ENCODE data around the gene HNRNPH1.
A peak's percentile ranks its signal among the peaks of the same experiment; 100 is the strongest.

HNRNPH1 gene

GRCh38 chr5:179613460-179614071 lies 9.9 kb downstream of the HNRNPH1 start:
- no peak overlapping the region for H3K4me3 ChIP-seq (ENCODE audit: low read depth, low read length, poor library complexity, severe bottlenecking)
- no peak overlapping the region for H2AFZ ChIP-seq (ENCODE audit: low read length)
- H3K4me1 ChIP-seq (ENCODE audit: insufficient read depth, low read length, severe bottlenecking) = peaks cover 18% of the 10 kb centered on the region
- no peak overlapping the region for H3K27ac ChIP-seq (ENCODE audit: low read depth, low read length, poor library complexity, severe bottlenecking)
- H4K20me1 ChIP-seq (ENCODE audit: insufficient read depth, low read length) = peaks cover 12% of the 10 kb centered on the region; the same call in 1 of the 2 replicates
- H3F3A ChIP-seq (ENCODE audit: insufficient read depth, low read length) = peaks cover 45% of the 10 kb centered on the region
- H3K36me3 ChIP-seq (ENCODE audit: insufficient read depth, low read length) = peaks cover 97% of the 10 kb centered on the region
- peaks cover 3% of the 10 kb centered on the region; the same call in 1 of the 2 replicates for H3K79me2 ChIP-seq (ENCODE audit: insufficient read depth, low read length)
- H3K4me2 ChIP-seq (ENCODE audit: low read length) = no peak overlapping the region
- no peaks in the 10 kb centered on the region for H3K9me3 ChIP-seq (ENCODE audit: low read length)
- H3K27me3 ChIP-seq (ENCODE audit: insufficient read depth, low read length) = no peaks in the 10 kb centered on the region
- H3K9ac ChIP-seq (ENCODE audit: low read length) = no peak overlapping the region
- TF ChIP-seq CTCF (IDR thresholded peaks at IDR 0.05; ENCODE audit: low read length) (no peak), EZH2 (IDR thresholded peaks at IDR 0.05; ENCODE audit: borderline replicate concordance, low read length) (no peak)
- no peaks in the 10 kb centered on the region for H3K9me2 ChIP-seq (ENCODE audit: low read depth, low read length)

GRCh38 chr5:179612577-179613459 lies 10.7 kb downstream of the HNRNPH1 start:
- Histone ChIP-seq H4K20me1 (ENCODE audit: insufficient read depth, low read length) (peaks cover 7% of the 10 kb centered on the region; the same call in 1 of the 2 replicates), H3K9me3 (ENCODE audit: low read length) (no peaks in the 10 kb centered on the region), H3K4me2 (ENCODE audit: low read length) (no peak overlapping the region), H3K4me1 (ENCODE audit: insufficient read depth, low read length, severe bottlenecking) (peaks cover 13% of the 10 kb centered on the region), H3K9me2 (ENCODE audit: low read depth, low read length) (no peaks in the 10 kb centered on the region), H3K36me3 (ENCODE audit: insufficient read depth, low read length) (peaks cover 97% of the 10 kb centered on the region), H3F3A (ENCODE audit: insufficient read depth, low read length) (peaks cover 37% of the 10 kb centered on the region), H3K9ac (ENCODE audit: low read length) (no peak overlapping the region), H2AFZ (ENCODE audit: low read length) (no peak overlapping the region), H3K27ac (ENCODE audit: low read depth, low read length, poor library complexity, severe bottlenecking) (no peak overlapping the region), H3K79me2 (ENCODE audit: insufficient read depth, low read length) (no peaks in the 10 kb centered on the region), H3K27me3 (ENCODE audit: insufficient read depth, low read length) (no peaks in the 10 kb centered on the region), H3K4me3 (ENCODE audit: low read depth, low read length, poor library complexity, severe bottlenecking) (no peak overlapping the region)
- TF ChIP-seq EZH2 (IDR thresholded peaks at IDR 0.05; ENCODE audit: borderline replicate concordance, low read length) (no peak), CTCF (IDR thresholded peaks at IDR 0.05; ENCODE audit: low read length) (no peak)

- Histone ChIP-seq H3K4me1 (ENCODE audit: insufficient read depth, low read length, severe bottlenecking) (peaks cover 4% of the 10 kb centered on the region), H3K9ac (ENCODE audit: low read length) (no peak overlapping the region), H3F3A (ENCODE audit: insufficient read depth, low read length) (peaks cover 29% of the 10 kb centered on the region), H3K4me2 (ENCODE audit: low read length) (no peak overlapping the region), H4K20me1 (ENCODE audit: insufficient read depth, low read length) (0 out of 2 replicates have a peak, but pooled peaks cover 3% of the 10 kb centered on the region), H3K36me3 (ENCODE audit: insufficient read depth, low read length) (peaks cover 96% of the 10 kb centered on the region), H3K27me3 (ENCODE audit: insufficient read depth, low read length) (no peaks in the 10 kb centered on the region), H3K9me2 (ENCODE audit: low read depth, low read length) (no peaks in the 10 kb centered on the region), H3K9me3 (ENCODE audit: low read length) (no peaks in the 10 kb centered on the region), H2AFZ (ENCODE audit: low read length) (no peak overlapping the region), H3K27ac (ENCODE audit: low read depth, low read length, poor library complexity, severe bottlenecking) (peak overlapping the region; percentile 18), H3K4me3 (ENCODE audit: low read depth, low read length, poor library complexity, severe bottlenecking) (no peak overlapping the region), H3K79me2 (ENCODE audit: insufficient read depth, low read length) (no peaks in the 10 kb centered on the region)
- TF ChIP-seq CTCF (IDR thresholded peaks at IDR 0.05; ENCODE audit: low read length) (no peak), EZH2 (IDR thresholded peaks at IDR 0.05; ENCODE audit: borderline replicate concordance, low read length) (no peak)
Measured at GRCh38 chr5:179610903-179611265, 12.6 kb downstream of the HNRNPH1 start.

All from OCI-LY1 (cell line).